HG02885 (cell line): ENCODE data around the gene NR1H4.
"Not testable (repeated sequence)": the region's sequence is repeated elsewhere in the genome, so short reads cannot be mapped to it uniquely, and the experiment has no call there.

Experiments
- ATAC-seq: cut with Tn5 transposase; IDR thresholded peaks from one replicate; pipeline ENCODE4 v1.9.1; 2021; ENCODE audit warnings: mild to moderate bottlenecking; ENCODE audit not compliant: unreplicated experiment, poor library complexity

The NR1H4 gene

DNA sequence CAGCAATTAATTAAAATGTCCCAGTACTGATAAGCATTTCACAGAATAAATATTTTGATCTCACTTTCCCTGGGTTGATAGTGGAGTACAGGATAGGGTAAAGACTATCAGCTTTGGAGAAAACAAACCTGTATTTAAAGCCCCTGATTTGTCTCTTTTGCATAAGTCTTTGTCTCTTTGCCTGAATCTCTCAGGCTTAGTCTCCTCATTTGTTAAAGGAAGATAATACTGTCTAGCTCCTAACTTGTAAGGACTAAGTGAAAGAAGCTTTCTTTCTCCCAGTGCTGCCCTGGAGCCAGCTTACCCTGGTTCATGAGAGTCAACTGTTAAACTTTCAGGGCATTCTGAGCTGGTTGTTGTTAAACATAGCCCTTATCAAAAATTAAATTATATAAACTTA lies 5.5 kb upstream of the NR1H4 start:
- no peak for ATAC-seq

DNA sequence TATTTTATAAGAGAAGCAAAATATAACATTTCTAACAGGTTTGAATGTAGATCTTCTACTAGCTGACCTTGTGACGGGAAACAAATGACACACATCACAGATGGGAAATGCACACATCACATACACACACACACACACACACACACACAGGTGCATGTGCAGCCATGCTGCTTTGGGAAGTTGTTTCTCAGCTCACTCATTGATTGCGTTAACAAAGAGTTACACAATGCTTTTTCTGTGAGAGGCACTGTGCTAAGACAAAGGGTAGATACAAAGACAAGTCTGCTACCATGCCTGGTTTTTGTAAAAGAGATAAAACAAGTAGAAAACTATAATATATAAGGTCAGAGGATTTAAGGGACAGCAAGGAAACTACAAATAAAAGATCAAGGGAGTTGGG lies 1.3 kb upstream of the NR1H4 start:
- no peak for ATAC-seq

DNA sequence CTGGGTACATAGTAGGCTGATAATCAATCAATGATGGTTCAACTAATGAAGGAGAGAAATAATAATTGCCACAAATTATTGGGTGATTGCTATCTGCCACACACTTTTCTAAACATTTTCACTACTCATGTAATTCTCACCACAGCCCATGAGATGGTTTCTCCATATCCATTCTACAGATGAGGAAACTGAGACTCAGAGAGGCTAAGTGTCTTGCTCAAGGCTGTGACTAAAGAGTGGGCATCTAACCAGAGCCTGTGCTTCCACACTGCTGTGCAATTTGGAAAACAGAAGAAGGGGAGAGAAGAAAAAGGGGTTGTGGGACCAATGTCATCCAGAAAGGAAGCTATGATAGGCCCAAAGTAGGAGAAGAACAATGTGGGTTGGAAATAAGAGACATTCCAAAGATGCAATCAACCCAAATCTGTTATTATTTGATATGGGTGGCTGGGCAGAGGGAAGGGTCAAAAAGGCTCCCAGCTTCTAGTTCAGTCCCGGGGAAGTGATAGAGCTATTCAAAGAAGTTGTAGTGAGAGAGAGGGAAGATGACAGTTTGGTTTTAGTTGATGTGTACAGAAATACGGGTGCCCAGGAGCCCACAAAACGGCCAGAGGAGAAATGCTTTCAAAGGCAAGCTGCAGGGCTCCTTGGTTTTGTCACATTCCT lies 483 bp upstream of the NR1H4 start:
- no peak for ATAC-seq

DNA sequence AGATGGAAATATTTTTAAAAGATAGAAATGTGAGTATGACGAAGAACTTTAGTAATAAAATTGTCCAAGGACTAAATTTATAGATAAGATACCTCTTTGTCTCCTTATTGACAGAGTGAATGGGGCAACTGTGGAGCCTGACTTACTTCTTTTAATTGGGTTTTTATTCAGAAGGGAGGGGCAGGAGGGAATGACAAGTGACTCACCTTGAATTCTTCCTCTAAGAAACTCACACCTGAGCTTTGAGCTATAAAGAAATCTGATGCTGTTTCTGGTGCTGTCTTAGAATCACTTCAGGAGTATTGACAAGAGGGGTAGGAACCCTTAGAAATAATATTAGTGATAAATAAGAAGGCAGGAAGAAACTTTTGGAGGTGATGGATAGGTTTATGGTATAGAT lies 951 bp downstream of the NR1H4 start:
- no peak for ATAC-seq

DNA sequence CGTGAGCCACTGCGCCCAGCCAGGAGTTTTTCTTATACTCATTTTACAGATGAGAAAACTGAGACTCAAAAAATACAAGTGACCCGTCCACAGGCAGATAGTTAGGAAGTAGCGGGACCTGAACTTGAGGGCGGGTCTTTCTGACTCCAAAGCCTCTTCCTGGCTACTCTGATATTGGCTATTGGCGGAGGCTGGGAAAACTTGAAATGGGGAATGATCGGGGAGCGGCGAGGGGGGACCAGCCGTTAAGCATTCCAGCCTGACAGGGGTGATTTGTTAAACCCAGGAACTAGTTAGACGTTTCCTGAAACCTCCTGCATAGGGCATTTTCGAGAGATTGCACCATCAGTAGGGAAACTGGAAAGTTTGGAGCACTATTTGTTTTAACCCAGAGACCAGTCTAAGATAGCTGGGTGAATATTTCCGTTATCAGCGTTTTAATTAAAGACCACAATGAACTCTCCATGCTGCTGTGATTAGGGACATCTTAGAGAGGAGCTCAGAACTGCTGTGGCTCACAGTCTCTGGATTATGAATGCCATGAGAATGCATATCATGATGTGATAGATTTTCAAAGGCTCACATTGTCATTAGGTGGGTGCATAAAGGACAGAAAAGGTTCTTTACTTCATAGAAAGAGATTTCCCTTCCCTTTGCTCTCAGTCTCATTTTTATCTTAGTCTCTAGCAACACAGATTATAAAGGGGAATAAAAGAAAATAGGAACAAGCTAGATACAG lies 2.5 kb downstream of the NR1H4 start:
- no peak for ATAC-seq

DNA sequence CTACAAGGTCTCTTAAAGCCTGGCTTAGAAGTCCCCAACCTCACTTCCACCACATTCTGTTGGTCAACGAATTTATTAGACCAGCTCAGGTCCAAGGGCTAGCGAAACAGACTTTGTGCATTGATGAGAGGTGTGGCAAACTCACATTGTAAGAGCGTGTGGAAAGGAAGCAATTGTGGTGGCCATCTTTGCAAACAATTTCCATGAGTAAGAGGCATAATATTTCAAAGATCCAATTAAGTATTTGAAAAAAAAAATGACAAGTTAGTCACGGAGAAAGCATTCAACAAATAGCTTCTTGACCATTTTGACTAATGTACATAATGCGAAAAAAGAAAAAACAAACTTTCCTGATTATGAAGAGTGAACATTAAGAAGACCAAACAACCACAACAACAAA lies 7.4 kb downstream of the NR1H4 start:
- no peak for ATAC-seq

DNA sequence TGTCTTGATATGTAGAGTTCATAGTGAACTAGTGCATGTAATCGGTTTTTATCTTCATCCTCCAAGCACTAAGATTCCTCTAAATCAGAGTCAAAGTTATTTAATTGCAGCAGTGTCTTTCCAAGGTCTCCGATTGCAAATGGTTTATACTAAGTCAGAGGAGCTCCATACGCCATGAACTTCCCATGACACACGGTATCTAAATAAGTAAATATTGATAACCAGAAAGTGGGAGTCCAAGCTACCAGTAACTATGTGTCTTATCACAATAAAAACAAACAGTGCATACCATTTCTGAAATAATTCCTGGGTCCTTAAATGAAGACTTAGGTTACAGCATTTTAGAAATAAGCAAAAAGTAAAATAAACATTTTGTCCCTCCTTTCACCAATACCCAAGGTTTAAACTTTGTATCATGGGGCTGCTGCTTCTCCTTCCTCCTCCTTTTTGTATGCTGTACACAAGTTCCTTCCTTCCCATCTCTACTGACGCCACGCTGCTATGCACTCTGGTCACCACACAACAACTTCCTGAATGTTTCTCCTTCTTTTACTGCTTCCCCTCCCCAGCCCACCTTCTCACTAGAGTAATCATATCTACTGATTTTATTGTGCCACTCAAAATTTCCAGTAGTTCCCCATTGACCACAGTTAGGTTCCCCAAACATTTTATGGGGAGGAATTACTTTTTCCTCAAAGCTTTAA lies 10.7 kb downstream of the NR1H4 start:
- ATAC-seq: no peak

DNA sequence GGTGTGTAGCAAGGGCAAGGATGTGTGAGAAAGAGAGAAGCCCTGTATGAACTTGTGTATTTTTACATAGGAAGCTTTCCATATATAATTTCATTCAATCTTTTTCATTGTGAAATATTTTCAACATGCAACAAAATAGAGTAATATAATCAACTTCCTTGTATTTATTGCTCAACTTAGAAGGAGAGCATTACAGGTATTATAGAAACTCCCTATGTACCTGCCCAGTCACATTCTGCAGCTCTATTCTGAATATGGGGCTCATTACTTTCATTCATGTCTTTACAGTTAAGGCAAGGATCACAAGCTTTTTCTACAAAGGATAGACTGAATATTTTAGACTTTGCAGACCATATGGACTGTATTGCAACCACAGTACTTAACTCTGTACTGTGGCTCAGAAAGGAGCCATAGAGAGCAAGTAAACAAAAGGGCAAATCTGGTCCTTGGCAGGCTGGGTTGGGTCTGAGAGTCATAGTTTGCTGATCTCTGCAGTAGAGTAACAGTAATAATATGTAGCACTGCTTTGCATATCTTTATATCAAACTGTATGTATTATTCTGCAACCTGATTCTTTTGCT lies 11.3 kb downstream of the NR1H4 start:
- no peak for ATAC-seq

DNA sequence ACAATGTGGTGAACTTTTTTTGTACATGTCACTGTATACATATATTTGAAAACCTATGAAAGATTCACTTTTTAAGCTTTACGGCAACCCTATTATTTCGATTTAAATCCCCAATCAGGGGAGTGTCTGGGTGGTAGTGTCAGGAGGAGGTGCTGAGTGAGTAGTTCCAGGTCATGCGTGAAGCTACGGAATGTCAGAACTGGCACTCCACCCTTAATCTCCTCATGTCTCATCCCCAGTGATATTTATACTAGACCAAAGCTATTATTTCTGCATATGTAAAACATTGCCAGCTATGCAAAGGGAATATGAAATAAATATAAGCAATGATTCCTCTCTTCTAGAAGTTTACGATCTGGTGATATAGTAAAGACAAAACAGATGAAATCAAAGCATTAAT lies 12.3 kb downstream of the NR1H4 start:
- ATAC-seq: no peak

DNA sequence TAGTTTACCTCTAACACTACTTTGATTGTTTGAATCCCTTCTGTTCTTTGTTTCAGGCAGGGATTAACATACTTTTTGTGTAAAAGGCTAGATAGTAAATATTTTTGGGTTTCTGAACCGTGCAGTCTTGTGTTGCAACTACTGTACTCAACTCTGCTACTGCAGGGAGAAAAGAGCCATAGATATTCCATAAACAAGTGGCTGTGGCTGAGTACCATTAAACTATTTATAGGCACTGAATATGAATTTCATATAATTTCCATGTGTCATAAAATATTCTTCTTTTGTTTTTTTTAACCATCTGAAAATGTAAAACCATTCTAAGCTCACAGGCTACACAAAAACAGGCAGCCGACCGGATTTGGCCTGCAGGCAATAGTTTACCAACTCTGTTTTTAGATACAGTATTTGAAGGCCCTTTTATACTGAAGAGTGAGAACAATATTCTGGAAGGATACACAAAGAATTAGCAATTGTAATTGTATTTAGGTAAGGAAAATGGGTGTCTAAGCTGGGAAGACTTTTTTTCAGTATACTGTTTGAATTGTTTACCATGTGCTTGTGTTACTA lies 15.7 kb downstream of the NR1H4 start:
- no peak for ATAC-seq

DNA sequence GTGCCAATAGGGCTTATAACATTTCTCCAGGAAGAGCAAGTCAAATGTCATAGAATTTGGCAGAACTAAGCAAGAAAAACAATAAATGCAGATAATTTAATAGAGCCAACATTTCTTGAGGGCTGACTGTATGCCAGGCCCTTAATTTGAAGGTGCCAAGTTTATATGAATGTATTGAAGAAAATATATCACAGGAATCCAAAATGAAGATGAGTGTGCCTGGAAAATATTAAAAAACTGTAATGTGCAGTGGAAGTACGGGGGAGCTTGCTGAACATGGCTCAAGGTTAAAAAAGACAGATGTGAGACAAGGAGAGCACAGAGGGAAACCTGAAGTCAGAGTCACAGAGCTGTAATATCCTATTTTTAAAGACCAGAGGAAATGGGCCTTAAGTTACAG lies 16.4 kb downstream of the NR1H4 start:
- ATAC-seq: no peak

DNA sequence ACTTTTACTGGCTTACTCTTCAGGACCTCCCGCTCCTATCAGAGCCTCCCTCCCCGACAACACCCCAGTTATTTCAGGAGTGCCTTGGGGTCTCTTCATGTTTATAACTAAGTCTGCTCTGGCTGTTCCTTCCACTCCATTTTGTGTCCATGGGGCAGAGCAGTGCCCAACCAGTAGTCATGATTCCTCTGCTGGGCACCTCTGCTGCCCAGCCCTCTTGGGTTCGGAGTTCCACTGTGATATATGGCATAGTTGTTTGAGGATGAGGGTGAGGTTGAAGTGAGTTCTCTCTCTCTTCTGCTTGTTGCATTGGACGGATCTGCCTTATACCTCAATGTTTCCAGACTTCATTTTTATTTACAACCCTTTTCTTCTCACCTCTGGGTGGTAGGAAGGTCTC lies 17.4 kb downstream of the NR1H4 start:
- ATAC-seq: no peak

DNA sequence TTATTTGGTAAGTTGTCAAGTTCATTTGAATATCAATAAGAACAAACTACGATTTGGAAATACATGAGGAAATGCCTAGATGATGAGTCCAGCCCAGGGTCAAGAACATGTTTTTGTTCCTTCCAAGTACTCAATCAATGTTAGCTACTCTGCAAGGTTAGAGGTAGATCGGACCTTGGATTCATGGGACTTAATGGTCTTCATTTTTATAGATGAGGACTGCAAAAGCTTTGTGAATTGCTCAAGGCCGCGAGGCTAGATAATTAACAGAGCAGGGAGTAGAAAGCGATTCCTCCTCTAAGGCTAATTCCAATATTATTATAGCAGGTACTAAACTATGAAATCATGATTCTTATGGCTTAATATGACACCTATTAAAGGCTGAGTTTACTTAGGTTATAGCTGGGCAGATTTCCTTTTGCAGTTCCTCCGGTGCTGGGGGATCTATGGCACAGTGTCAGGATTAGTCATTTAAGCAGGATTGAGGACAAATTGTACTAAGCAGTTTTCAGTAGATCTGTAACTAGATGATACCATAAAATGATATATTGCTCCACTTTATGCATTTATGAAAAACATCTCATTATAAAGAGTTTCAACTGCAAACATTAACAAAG lies 19.8 kb downstream of the NR1H4 start:
- no peak for ATAC-seq

DNA sequence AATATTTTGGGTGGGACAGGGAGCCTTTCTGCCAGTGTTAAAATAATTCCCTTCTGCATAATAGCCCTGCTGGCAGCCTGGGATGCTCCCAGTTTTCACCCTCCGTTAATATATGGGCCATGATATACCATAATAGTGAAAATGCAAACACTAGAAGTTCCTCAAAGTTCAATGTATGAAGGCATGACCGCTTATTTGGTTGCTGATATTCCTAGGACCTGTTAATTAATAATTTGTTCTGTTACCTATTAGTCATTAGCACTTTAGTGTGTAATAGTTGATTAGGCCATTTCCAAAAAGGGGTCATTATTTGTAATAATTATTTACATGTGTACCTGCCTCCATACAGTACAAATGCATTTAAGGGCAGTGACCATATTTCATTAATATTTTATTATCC lies 20.4 kb downstream of the NR1H4 start:
- ATAC-seq: no peak

DNA sequence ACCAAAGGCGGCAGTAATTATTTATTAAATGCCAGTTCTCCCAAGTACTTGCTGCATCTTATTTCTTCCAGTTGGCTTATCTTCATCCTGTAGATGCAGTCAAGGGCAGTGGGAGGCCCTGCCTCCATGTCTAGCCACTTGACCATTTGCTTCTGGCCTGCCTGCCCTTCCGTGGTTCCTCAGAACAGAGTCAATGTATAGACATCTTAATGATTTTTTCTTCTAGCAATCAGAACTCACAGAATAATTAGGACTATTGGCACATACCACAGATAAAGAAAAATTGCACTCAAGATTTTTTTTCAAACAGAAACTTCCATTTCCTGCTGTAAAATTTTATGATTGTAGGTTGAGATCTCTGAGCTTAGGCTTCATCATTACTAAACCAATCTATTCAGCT lies 20.9 kb downstream of the NR1H4 start:
- ATAC-seq: no peak

DNA sequence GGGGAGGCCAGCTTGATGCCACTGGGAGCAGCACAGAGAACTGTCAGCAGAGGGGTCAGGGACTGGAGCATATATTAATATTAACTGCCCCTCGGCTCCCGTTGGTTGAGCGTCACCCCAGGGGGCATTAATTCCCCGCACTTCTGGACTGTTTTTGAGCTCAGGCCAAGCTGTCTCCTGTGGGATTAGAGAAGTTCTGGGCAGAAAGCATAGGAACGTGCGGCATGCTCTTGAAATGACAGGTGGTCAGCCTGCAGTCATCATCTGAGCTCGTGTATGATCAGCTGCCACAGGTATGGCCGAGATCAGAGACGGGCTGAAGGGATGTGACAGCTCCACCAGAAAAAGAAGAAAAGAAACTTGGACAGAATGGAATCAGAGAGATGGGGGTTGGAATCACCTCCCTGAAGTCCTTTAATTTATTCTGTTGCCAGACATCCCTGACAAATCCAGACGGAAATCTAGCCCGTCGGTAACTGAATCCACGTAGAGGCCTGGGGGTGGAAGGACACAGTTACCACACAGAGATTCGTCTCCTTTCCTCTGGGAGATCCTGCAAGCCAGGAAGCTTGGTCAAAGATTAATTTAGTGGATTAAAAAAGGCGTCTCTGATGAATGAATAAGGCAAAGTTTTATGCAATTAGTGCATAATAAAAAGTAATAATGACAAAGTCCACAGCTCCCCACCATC lies 23.6 kb downstream of the NR1H4 start:
- ATAC-seq: no peak

DNA sequence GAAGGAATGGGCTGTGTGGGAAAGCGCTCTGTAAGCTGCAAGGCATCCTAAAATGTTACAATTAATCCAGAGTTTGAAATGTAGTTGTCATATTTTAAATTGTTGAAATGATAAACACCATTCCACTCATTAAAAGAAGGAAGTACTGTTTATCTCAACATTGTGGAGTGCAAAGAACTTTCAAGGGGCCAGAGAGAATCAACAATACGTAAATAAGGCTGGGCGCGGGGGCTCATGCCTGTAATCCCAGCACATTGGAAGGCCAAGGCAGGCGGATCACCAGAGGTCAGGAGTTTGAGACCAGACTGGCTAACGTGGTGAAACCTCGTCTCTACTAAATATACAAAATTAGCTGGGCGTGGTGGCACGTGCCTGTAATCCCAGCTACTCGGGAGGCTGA lies 24.5 kb downstream of the NR1H4 start:
- no peak for ATAC-seq

DNA sequence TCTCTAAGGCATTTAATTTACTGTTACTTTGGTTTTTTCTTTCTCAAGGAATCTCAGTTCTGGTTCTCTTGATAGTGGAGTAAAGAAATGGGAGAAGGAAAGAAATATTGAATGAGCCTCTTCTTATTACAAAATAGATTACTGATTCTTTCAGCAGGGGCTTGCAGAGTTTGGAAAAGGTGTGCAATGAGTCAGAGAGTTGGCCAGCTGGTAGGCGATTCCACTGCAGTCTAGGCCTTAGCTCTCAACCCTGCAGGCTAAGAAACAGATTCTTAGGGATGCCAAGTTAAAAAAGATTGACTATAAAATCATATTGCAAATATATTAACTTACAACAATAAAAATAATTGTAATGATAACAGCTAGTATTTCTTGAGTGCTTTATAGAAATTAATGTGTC lies 25.8 kb downstream of the NR1H4 start:
- ATAC-seq: no peak

DNA sequence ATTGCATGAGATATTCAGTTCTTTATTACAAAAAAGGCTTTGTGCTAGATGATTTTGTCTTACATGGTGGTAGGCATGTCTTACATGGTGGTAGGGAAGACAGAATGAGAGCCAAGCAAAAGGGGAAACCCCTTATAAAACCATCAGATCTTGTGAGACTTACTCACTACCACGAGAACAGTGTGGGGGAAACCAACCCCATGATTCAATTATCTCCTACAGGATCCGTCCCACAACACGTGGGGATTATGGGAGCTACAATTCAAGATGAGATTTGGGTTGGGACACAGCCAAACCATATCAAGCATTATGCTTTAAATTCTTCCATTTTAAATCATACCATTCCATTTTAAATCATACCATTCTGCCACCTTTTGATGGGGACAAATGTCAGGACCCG lies 29.1 kb downstream of the NR1H4 start:
- not testable (repeated sequence) for ATAC-seq

DNA sequence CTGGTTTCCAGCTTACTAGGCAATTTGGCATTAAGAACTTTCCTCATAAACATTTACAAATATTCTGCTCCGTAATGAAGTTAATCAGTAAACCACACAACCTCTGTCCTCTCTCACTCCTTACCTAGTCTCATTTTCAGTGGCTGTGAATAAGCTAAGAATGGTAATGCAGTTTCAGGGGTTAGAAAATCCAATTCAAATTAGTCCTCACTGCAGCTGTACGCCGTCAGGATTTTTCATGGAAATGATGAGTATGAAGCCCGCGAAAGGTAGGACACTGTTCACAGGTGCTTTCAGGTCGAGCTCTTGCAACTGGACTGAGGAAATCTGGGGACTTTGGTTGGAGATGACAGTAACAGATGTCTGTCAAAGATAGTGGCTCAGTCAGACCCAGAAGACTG lies 29.6 kb downstream of the NR1H4 start:
- ATAC-seq: no peak
